ENCODE measurements around the gene IMP4. TPM values are rescaled to one million over a fixed set of nuclear protein-coding genes. Genes with fewer than 3 reads are reported as not detected.

IMP4 gene
- polyA plus RNA-seq, 1 of the 3 experiments (the other 2 are of a cell fraction): 252 TPM

DNA sequence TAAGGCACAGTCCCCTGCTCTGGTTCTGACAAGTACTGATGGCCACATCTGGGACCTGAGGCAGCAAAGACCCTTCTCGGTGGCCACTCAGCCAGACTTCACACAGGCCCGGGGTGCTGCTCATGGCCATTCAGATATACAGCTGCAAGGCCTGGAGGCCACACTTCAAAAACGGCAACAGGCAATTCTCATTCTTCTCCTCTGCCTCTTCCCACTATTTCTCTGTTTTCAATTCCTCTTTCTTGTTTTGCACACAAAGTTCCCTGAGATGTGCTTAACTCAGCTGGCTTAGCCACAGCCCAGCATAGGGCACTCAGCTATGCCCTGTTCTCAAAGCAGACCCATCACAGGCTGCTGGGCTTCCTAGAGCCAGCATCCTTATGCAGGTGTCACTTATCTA, 43.0 kb downstream of the IMP4 start:
- no peaks in the 10 kb centered on the region for H3K9me3 ChIP-seq
- H3K27ac ChIP-seq (ENCODE audit: low read depth in 2 of 2, low read length in 1 of 2): no peak overlapping the region
- ChIA-PET CTCF (interaction anchor here (1.0 kb wide), 1 partner anchor 13 kb away, joined by 3 read pairs; no protein-coding TSS in a partner anchor), POLR2A (no interaction called here)
- no peak overlapping the region for H3K9ac ChIP-seq
- H3K36me3 ChIP-seq (replicated peaks in 1 of 2; ENCODE audit: control insufficient read depth in 1 of 2, insufficient read depth in 2 of 2, low read length in 1 of 2): peaks cover 0 to 4% of the 10 kb centered on the region in 2 experiments
- 91% methylated on average over 3 of the region's 3 CpGs for WGBS (ENCODE audit: low lambda C conversion rate)
- no peaks in the 10 kb centered on the region for H3K9me2 ChIP-seq
- TF ChIP-seq RXRA (IDR thresholded peaks at IDR 0.05; ENCODE audit: borderline replicate concordance, low read depth) (no peak), SMC3 (IDR thresholded peaks at IDR 0.05; ENCODE audit: low read depth, low read length) (no peak), FOXJ3 (CRISPR knock-in tag; IDR thresholded peaks at IDR 0.05) (no peak), FOSL2 (IDR thresholded peaks at IDR 0.05; ENCODE audit: borderline replicate concordance, low read depth) (no peak), POLR2AphosphoS5 (IDR thresholded peaks at IDR 0.05; ENCODE audit: low read depth, low read length) (no peak), FOXM1 (IDR thresholded peaks at IDR 0.05; ENCODE audit: low read depth) (no peak), MXI1 (IDR thresholded peaks at IDR 0.05; ENCODE audit: low read depth, low read length) (no peak), RFX5 (IDR thresholded peaks at IDR 0.05; ENCODE audit: low read length) (no peak), EP300 (IDR thresholded peaks at IDR 0.05; ENCODE audit: borderline replicate concordance in 1 of 2, low read depth in 1 of 2, low read length in 1 of 2) (no peak), TEAD4 (IDR thresholded peaks at IDR 0.05; ENCODE audit: borderline replicate concordance, insufficient read depth) (no peak), JUND (IDR thresholded peaks at IDR 0.05) (no peak), YY1 (IDR thresholded peaks at IDR 0.05; ENCODE audit: low read depth) (no peak), TAF1 (IDR thresholded peaks at IDR 0.05; ENCODE audit: borderline replicate concordance, low read depth, low read length) (no peak), RAD21 (IDR thresholded peaks at IDR 0.05; ENCODE audit: low read length) (no peak), ELF1 (IDR thresholded peaks at IDR 0.05) (no peak), EZH2phosphoT487 (IDR thresholded peaks at IDR 0.05; ENCODE audit: borderline replicate concordance, low read depth) (no peak)
- TF ChIP-seq, protein P1, sequence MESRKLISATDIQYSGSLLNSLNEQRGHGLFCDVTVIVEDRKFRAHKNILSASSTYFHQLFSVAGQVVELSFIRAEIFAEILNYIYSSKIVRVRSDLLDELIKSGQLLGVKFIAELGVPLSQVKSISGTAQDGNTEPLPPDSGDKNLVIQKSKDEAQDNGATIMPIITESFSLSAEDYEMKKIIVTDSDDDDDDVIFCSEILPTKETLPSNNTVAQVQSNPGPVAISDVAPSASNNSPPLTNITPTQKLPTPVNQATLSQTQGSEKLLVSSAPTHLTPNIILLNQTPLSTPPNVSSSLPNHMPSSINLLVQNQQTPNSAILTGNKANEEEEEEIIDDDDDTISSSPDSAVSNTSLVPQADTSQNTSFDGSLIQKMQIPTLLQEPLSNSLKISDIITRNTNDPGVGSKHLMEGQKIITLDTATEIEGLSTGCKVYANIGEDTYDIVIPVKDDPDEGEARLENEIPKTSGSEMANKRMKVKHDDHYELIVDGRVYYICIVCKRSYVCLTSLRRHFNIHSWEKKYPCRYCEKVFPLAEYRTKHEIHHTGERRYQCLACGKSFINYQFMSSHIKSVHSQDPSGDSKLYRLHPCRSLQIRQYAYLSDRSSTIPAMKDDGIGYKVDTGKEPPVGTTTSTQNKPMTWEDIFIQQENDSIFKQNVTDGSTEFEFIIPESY (IDR thresholded peaks at IDR 0.05; ENCODE audit: borderline replicate concordance, low read depth): no peak
- TF ChIP-seq, protein P2, sequence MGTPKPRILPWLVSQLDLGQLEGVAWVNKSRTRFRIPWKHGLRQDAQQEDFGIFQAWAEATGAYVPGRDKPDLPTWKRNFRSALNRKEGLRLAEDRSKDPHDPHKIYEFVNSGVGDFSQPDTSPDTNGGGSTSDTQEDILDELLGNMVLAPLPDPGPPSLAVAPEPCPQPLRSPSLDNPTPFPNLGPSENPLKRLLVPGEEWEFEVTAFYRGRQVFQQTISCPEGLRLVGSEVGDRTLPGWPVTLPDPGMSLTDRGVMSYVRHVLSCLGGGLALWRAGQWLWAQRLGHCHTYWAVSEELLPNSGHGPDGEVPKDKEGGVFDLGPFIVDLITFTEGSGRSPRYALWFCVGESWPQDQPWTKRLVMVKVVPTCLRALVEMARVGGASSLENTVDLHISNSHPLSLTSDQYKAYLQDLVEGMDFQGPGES (IDR thresholded peaks at IDR 0.05; ENCODE audit: low read depth, low read length): no peak
- H3K27me3 ChIP-seq (ENCODE audit: insufficient read depth): no peaks in the 10 kb centered on the region
- peaks cover 10% of the 10 kb centered on the region; the same call in 1 of the 2 replicates for H3K79me2 ChIP-seq (ENCODE audit: insufficient read depth)
- H3K4me2 ChIP-seq: no peak overlapping the region
- H3K4me1 ChIP-seq (ENCODE audit: control insufficient read depth in 1 of 2, insufficient read depth in 2 of 2, low read depth in 1 of 2, low read length in 1 of 2): peaks cover 0 to 3% of the 10 kb centered on the region in 2 experiments; a peak in 1 of 4 replicates
- H3K4me3 ChIP-seq (ENCODE audit: low read depth in 2 of 2, low read length in 1 of 2): no peak overlapping the region
- DNase-seq: no peak
- no peaks in the 10 kb centered on the region for H4K20me1 ChIP-seq (ENCODE audit: insufficient read depth)
- no peak overlapping the region for H2AFZ ChIP-seq (ENCODE audit: low read depth)
- no peaks in the 10 kb centered on the region for H3F3A ChIP-seq (replicated peaks; ENCODE audit: insufficient read depth)

Data from SK-N-SH (cell line).